Measurements from ENCODE around the gene KIF6.

KIF6 gene

DNA sequence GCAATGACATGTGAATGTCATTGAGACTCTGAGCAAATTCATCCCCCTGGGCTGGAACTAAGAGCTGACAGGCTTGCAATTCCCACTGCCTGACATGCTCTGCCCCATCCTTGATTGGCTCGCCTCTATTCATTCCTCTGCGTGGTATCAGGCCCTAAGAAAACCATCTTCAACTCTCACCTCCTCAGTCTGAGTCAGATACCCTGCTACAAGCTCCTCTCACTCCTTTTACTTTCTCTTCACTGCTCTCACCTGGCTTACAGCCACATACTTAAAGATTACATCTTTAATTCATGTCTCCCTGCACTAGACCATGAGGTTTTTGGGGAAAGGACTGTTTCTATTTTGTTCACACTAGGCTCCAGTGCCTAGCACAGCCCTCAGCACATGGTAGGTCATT, 131.6 kb downstream of the KIF6 start:
- DNase-seq (ENCODE audit: low read depth): no peak

DNA sequence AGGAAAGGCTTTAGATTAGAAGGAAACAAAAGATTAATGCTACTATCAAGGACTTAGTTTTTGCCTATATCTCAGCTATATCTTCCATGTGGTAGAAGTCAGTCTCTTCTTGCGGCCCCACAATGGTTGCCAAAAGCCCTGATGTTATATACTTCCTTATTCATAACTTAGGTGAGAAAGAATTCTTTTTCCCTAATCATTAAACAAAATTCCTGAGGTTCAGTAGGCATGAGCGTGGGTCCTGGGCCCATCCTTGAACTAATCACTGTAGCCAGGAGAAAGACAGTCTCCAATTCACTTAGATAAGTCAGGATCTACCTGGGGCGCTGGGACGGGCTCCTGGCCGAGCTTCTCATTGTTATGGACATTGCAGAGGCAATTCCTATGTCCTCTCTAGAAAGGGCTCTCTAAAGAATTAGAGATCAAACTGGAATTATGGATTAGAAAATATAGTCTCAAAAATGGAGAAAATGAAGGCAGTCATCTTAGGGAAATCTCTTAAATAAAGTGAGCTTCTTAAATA, 134.3 kb downstream of the KIF6 start:
- DNase-seq (ENCODE audit: low read depth): no peak

DNA sequence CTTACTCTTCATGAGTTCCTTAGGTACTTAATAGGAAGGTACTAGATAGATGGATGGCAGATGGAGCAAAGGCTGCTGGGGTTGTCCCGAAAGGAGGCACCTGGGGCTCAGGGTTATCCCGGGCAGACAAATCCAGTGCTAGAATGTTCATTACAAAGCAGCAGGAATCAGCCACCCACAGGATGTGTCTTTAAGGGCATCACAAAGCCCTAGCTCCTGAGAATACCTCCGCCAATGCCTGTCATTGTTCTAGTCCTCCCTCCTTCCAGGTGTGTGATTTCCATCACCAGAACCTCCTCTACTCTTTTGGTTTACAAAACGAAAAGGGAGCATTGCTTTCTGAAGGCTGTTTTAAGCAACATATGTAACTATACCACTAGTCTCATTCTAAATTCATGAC, 138.1 kb downstream of the KIF6 start:
- no peak for DNase-seq (ENCODE audit: low read depth)

DNA sequence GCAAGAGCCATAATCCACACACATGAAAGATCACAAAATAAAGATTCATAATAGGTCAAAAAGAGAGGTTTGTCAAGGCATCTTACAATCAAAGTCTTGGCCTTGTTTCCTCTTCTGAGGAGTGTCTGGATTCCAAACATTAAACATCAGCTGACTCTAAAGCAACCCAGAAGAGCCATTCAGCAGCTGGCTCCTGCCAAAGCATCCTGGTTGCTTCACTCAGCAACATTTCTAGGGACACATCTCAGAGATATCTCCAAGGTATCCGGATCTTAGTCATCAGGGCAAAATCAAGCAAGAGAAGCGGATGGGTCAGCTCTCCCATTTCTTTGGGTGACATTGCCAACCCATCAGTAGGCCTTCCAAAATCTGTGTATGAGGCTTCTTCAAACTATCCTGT, 139.6 kb downstream of the KIF6 start:
- DNase-seq (ENCODE audit: low read depth): no peak

DNA sequence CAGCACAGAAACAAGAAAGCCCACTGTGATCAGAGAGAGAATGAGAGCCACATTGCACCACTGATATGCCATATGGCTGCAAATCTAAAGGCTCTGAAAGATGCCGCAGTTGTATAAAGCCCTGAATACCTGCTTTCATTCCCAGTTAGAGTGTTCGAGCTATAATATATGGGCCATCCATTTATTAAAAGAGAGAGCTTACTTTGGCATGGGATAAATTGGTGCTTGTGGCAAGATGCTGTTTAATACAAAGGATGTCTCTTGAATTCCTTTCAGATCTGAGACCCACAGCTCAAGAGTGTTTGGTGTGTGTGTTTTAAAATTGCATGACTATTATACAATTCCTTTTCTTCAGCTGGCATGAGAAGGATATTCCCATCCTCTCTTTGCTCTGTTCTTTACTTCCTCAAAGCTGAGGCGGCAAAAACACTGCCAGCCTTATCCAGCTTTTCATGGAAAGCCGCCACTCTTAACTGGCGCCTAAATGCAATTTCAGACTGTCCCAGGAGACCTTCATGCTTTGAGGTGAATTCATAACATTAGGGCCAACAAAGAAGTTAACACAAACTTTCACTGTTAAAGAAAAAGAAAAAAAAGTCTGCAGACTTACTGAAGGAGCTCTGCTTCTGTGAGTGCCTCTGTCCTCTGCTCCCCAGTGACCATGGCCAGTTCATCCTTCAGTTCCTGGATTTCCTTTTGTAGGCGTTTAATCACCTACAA, 147.6 kb downstream of the KIF6 start:
- DNase-seq (ENCODE audit: low read depth): no peak

- no peak for DNase-seq (ENCODE audit: low read depth)
Measured at GRCh38 chr6:39576556-39577303, 148.5 kb downstream of the KIF6 start.

GRCh38 chr6:39574991-39575390, 150.2 kb downstream of the KIF6 start:
- DNase-seq (ENCODE audit: low read depth): no peak

GRCh38 chr6:39573541-39573940, 151.7 kb downstream of the KIF6 start:
- DNase-seq (ENCODE audit: low read depth): no peak

DNA sequence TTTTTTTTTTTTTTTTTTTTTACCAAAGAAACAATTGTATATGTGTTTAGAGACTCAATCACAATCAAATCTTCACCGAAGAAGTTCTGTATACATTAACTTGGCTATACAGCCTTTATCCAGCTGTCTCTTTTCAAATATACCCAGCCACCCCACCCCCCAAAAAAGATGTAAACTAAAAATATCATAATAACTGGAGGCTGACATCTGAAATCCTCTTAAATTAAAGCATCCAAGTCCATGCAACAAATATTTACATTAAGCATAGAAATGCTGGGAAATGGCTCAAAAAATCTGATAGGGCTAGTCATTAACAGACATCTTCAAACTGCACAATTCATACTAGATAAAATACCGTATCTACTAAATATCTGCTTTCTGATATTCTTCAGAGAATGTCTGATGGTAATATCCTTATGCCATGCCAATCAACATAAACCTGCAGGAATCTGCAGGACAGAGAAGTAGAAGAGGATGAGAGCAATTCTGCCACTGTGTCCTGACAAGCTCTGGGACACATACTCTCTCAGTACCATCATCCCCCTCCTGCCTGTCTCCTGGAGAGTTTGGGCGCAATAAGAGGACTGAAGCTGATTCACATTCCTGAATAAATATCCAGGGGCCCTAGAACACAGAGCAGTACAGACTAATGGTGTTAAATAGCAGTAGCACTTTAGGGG, 152.4 kb downstream of the KIF6 start:
- no peak for DNase-seq (ENCODE audit: low read depth)

DNA sequence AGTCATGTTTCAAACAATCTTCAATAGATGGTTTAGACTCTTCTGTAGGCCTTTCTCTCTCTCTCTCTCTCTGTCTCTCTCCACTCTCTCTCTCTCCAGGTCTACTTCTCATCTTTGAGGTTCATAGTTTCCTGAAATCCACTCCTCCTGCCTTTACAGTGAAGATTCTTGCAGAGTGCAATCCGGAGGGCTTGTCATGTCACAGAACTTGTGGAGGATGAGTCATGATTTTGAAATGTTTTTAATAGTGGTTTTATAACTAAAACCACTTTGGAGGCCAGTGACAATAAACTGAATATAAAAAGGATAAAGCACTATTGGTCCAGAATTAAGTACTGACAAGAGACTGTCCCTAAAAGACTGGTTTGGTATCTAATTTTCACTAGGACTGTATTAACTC, 156.3 kb downstream of the KIF6 start:
- DNase-seq (ENCODE audit: low read depth): no peak

GRCh38 chr6:39567091-39567490, 158.1 kb downstream of the KIF6 start:
- DNase-seq (ENCODE audit: low read depth): no peak

DNA sequence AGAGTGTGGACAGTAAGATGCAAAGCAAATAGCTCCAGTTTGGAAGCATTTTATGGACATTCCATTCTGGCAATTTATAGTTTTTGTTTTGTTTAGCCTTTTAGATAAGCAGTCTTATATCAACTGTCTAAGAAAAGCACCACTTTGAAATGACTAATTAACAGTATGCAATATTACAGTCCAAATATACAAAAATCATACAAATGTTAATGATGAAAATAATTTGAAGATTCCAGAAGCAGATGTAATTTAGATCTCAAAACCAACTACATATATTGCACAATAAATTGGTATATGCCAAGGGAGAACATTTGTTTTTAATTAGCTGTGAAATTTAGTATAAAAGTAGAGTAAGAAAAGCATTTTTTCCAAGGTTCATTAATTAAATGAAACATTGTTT, 158.8 kb downstream of the KIF6 start:
- no peak for DNase-seq (ENCODE audit: low read depth)

DNA sequence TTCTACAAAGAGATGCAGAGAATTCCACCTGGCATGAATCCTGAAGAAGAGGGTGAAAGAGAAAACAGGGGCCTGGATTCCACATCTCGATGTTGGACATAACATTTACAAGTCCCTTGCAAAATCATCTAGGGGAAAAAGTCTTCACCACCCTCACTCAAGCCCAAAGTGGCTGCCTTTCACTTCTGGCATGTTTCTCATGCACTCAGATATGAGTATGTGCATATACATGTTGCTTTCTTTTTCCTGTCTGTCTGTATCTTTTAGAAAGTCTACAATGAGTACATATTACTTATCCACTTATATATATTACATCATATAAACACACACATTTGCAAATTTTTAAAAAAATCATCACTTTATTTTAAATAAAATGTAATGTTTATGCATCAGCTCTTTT, 159.3 kb downstream of the KIF6 start:
- no peak for DNase-seq (ENCODE audit: low read depth)

GRCh38 chr6:39563566-39564311, 161.5 kb downstream of the KIF6 start:
- no peak for DNase-seq (ENCODE audit: low read depth)

DNA sequence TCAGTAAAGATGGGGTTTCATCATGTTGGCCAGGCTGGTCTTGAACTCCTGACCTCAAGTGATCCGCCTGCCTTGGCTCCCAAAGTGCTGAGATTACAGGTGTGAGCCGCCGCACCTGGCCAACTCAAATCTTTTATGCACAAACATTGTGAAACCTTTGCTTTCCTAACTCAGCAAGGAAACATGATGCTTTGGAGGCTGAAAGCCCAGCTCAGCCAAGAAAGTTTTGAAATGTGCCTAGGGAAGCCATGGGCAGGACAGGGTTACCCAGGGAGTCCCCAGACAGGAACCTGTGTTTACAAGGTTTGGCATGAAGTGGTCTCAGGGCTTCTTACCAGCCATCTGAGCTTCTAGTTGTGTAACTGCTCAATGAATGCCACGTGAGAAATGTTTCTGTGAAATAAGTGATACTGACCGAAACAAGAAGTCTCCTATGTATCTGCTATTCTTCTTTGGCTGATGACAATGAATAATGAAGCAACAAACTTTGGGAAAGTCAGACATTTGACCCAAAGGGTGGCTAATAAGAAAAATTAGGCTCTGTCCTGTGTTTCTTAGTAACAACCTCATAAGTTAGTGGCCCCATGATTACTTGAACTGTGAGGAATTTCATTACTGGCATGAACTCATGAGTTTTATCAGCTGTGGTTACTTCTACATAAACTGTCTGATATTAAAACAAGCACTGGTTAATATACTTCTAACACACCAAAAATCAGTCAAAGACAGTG, 163.5 kb downstream of the KIF6 start:
- DNase-seq (ENCODE audit: low read depth): no peak

GRCh38 chr6:39560915-39561314, 164.3 kb downstream of the KIF6 start:
- no peak for DNase-seq (ENCODE audit: low read depth)

DNA sequence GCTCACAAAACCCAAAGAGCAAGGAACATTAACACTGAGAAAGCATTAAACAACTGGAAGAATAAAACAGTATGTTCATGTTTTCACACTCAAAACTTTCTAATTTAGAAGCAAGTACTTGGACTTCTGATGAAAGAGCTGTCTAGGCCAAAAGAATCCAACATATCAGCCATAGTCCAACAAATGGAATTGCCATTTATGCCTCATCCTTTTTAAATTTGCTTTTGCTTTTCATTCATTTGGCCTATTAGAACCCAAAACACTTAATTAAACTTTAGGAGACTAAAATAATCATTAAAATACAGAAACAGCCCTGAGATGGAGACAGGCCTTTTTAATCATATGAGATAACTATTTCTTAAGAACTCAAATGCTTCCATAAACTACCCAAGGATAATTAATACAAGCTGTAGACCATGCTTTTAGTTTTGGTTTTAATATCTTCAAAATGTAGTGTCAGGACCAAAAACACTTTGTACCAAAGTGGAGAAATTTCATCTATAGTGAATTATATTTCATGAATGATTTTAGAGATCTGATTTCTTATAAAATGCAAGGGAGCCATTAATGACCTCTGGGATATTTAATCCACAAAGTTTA, 166.5 kb downstream of the KIF6 start:
- DNase-seq (ENCODE audit: low read depth): no peak

GRCh38 chr6:39558079-39558478, 167.1 kb downstream of the KIF6 start:
- DNase-seq (ENCODE audit: low read depth): no peak

DNA sequence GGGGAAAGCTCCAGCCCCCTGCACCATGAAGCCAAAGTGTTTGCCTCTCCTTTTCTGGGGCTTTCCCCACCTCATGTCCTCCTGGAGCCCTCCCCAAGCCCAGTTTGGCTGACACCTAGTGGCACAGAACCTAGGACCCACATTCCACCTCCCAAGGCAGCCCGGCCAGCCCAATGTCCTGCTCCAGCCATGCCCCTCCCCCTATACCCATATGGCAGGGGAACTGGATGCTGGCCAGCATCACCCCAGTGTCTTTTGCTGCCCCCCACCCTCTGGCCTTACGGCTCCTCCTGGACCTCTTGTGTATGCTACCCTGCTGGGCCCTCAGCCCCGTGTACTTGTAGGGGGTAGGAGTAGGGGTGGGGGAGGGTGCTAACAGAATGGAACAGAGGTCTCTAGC, 170.1 kb downstream of the KIF6 start:
- DNase-seq (ENCODE audit: low read depth): no peak

DNA sequence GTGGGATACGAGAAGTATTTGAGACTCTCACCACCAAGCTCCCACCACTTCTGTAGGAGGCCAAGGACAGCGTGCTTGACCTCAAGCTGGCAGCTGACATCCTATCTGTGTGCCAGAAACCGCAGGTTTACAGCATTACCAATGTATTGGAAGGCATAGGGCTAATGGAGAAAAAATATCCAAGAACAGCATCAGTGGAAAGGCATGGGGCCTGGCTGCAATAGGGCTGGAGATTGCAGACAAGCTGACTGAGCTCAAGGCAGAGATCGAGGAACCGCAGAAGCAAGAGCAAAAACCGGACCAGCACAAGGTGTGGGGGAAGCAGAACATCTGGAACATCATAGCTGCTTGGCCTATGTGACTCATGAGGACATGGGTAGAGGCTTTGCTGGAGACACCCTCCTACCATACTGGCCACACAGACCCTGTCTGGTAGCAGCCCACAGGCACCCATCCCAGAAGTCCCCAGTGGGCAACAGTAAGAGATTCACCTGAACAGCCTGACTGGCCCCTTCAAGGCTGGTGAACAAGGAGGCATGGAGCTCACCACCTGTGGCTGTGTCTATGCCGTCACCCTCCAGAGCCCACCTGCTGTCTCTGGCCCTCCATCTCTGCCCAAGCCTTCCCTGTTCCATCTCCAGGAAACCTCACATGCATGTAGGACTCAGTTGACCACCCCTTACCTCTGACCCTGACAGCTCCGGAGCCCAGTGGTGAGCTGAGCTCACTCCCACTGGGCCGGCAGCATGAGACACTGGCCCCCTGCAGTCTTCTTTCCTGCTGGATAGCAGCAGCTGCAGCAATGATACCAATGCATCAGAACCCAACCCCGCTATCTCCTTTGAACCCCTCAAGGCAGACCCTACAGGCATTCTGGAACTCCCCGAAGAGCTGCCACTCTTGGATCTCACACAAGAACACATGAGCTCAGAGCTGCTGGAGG, 171.1 kb downstream of the KIF6 start:
- DNase-seq (ENCODE audit: low read depth): no peak
